ENCODE results near the gene SLC39A3. TPM values are rescaled to one million over a fixed set of nuclear protein-coding genes. Genes with fewer than 3 reads are reported as not detected.

The SLC39A3 gene
- total RNA-seq, 2 experiments from 2014 or later: 7.6 to 7.9 TPM

DNA sequence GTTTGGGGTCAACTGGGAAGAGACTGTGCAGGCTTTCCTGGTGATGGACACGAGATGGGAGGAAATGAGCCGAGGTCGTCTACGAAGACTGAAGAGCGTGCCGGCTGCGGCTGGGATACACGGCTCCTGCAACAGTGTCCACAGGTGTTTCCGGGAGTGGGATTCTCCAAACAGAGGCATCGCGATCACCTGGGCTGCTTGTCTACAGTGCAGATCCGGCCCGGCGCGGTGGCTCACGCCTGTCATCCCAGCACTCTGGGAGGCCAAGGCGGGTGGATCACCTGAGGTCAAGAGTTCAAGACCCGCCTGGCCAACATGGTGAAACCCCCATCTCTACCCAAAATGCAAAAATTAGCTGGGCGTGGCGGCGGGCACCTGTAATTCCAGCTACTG is 11.6 kb upstream of the SLC39A3 start:
- Mint-ChIP-seq H3K36me3 (ENCODE audit: low read depth) (peaks cover 5% of the 10 kb centered on the region), H3K27ac (no peak overlapping the region), H3K27me3 (no peaks in the 10 kb centered on the region), H3K4me1 (ENCODE audit: low read depth) (no peaks in the 10 kb centered on the region), H3K4me3 (no peak overlapping the region), H3K9me3 (no peaks in the 10 kb centered on the region)
- Histone ChIP-seq H3K4me3 (ENCODE audit: low read length) (no peak overlapping the region), H3K36me3 (ENCODE audit: insufficient read depth, low read length) (peaks cover 21% of the 10 kb centered on the region), H3K9me3 (ENCODE audit: control insufficient read depth in 1 of 2, insufficient read depth in 1 of 2, low read length in 2 of 2) (no peaks in the 10 kb centered on the region), H3K4me1 (ENCODE audit: insufficient read depth, low read length) (peaks cover 6% of the 10 kb centered on the region), H3K27me3 (ENCODE audit: control insufficient read depth in 1 of 2, insufficient read depth in 2 of 2, low read length in 2 of 2) (no peaks in the 10 kb centered on the region), H3K27ac (ENCODE audit: low read depth in 1 of 2, low read length in 2 of 2) (no peak overlapping the region)
- CTCF ChIA-PET: interaction anchor here (2.6 kb wide), 1 partner anchor 103 kb away, joined by 58 read pairs; no protein-coding TSS in a partner anchor
- no peak for TF ChIP-seq CTCF (IDR thresholded peaks at IDR 0.05)
- DNase-seq: no peak
- POLR2A ChIA-PET: no interaction called here
- intact Hi-C loops (cut with DNase I, micrococcal nuclease): no loop called here
- no peak for ATAC-seq (ENCODE audit: poor library complexity)

GRCh38 chr19:2750808-2751437 is 11.1 kb upstream of the SLC39A3 start:
- H3K9me3 Mint-ChIP-seq: no peaks in the 10 kb centered on the region
- ATAC-seq (ENCODE audit: poor library complexity) (no peak), DNase-seq (no peak)
- no peak overlapping the region for H3K4me3 Mint-ChIP-seq
- intact Hi-C loops (cut with DNase I, micrococcal nuclease): no loop called here
- no peaks in the 10 kb centered on the region for H3K4me1 Mint-ChIP-seq (ENCODE audit: low read depth)
- no peaks in the 10 kb centered on the region for H3K27me3 Mint-ChIP-seq
- Histone ChIP-seq H3K9me3 (ENCODE audit: control insufficient read depth in 1 of 2, insufficient read depth in 1 of 2, low read length in 2 of 2) (no peaks in the 10 kb centered on the region), H3K36me3 (ENCODE audit: insufficient read depth, low read length) (peaks cover 20% of the 10 kb centered on the region), H3K27me3 (ENCODE audit: control insufficient read depth in 1 of 2, insufficient read depth in 2 of 2, low read length in 2 of 2) (no peaks in the 10 kb centered on the region), H3K4me1 (ENCODE audit: insufficient read depth, low read length) (peaks cover 6% of the 10 kb centered on the region), H3K27ac (ENCODE audit: low read depth in 1 of 2, low read length in 2 of 2) (no peak overlapping the region), H3K4me3 (ENCODE audit: low read length) (no peak overlapping the region)
- CTCF ChIA-PET: interaction anchor here (2.6 kb wide), 1 partner anchor 103 kb away, joined by 58 read pairs; no protein-coding TSS in a partner anchor
- POLR2A ChIA-PET: no interaction called here
- TF ChIP-seq CTCF (IDR thresholded peaks at IDR 0.05): no peak
- no peaks in the 10 kb centered on the region for H3K36me3 Mint-ChIP-seq (ENCODE audit: low read depth)
- no peak overlapping the region for H3K27ac Mint-ChIP-seq

DNA sequence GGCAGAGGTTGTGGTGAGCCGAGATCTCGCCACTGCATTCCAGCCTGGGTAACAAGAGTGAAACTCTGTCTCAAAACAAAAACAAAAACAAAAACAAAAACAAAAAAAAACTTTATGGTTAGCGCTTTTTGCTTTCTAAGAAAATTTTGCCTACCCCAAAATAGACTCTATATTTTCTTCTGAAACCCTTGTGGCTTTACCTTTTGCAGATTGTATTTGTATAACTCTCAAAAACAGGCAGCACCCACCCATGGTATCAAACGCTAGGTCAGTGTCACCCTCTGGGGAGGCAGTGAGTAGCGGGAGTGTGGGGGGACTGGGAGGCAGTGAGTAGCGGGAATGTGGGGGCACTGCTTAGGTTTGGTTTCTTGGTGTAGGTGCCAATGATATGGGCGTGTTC is 7.5 kb upstream of the SLC39A3 start:
- H3K9me3 ChIP-seq (ENCODE audit: control insufficient read depth in 1 of 2, insufficient read depth in 1 of 2, low read length in 2 of 2): no peaks in the 10 kb centered on the region
- no peak for TF ChIP-seq CTCF (IDR thresholded peaks at IDR 0.05)
- CTCF ChIA-PET: no interaction called here
- H3K9me3 Mint-ChIP-seq: no peaks in the 10 kb centered on the region
- no peaks in the 10 kb centered on the region for H3K36me3 ChIP-seq (ENCODE audit: insufficient read depth, low read length)
- H3K36me3 Mint-ChIP-seq (ENCODE audit: low read depth): no peaks in the 10 kb centered on the region
- DNase-seq (no peak), ATAC-seq (ENCODE audit: poor library complexity) (no peak)
- H3K4me3 ChIP-seq (ENCODE audit: low read length): no peak overlapping the region
- H3K27ac Mint-ChIP-seq: no peak overlapping the region
- H3K27me3 Mint-ChIP-seq: peaks cover 15% of the 10 kb centered on the region
- POLR2A ChIA-PET: no interaction called here
- H3K27me3 ChIP-seq (ENCODE audit: control insufficient read depth in 1 of 2, insufficient read depth in 2 of 2, low read length in 2 of 2): no peaks in the 10 kb centered on the region
- intact Hi-C loops (cut with DNase I, micrococcal nuclease): no loop called here
- H3K27ac ChIP-seq (ENCODE audit: low read depth in 1 of 2, low read length in 2 of 2): no peak overlapping the region
- H3K4me3 Mint-ChIP-seq: no peak overlapping the region
- H3K4me1 Mint-ChIP-seq (ENCODE audit: low read depth): no peaks in the 10 kb centered on the region
- peaks cover 6% of the 10 kb centered on the region for H3K4me1 ChIP-seq (ENCODE audit: insufficient read depth, low read length)
